CD4-positive, CD25-positive, alpha-beta regulatory T cell (primary cell): Measurements from ENCODE around the gene PAK6. TPM values are rescaled to one million over a fixed set of nuclear protein-coding genes. Genes with fewer than 3 reads are reported as not detected.

Source experiments
- ATAC-seq, 2 donors: fragments of 150-1000 bp; cut with Tn5 transposase; one replicate each; pipeline ENCODE4 v1.10.0; 2021; ENCODE audit warnings: low read depth in 2 of 2, moderate number of reproducible peaks in 2 of 2, moderate library complexity in 1 of 2
- DNase-seq, 3 donors: peaks; one replicate each; pipeline versions ENCODE4 v3.0.0 to v3.0.0-alpha.2; 2012 to 2022; ENCODE audit warnings: mixed read lengths in 1 of 3
- H3K27ac ChIP-seq: one replicate; pipeline ENCODE4 v1.7.0; 2013; ENCODE audit warnings: mild to moderate bottlenecking, low read length; ENCODE audit not compliant: insufficient read depth, poor library complexity, severe bottlenecking
- H3K27me3 ChIP-seq: one replicate; pipeline ENCODE4 v1.7.0; 2013; ENCODE audit warnings: low read length; ENCODE audit not compliant: control insufficient read depth, insufficient read depth
- H3K36me3 ChIP-seq: one replicate; pipeline ENCODE4 v1.7.0; 2013; ENCODE audit warnings: mild to moderate bottlenecking, low read length, moderate library complexity; ENCODE audit not compliant: control insufficient read depth, insufficient read depth
- H3K4me1 ChIP-seq: 2 replicates; pipeline ENCODE4 v1.7.0; 2013; ENCODE audit warnings: mild to moderate bottlenecking, low read length; ENCODE audit not compliant: insufficient read depth, control insufficient read depth, poor library complexity, severe bottlenecking
- H3K4me3 ChIP-seq: one replicate; pipeline ENCODE4 v1.7.0; 2013; ENCODE audit warnings: low read depth, mild to moderate bottlenecking, low read length, moderate library complexity
- H3K9me3 ChIP-seq, 2 experiments: 1 replicate in 1 of 2; 2 replicates in 1 of 2; pipeline ENCODE4 v1.7.0; 2013; ENCODE audit warnings: low read length in 2 of 2, mild to moderate bottlenecking in 1 of 2, moderate library complexity in 1 of 2; ENCODE audit not compliant: control insufficient read depth in 2 of 2
- H3K27ac Mint-ChIP-seq, 3 donors: one replicate each; pipeline ENCODE4 v1.8.0; 2020 to 2022; ENCODE audit warnings: mild to moderate bottlenecking in 3 of 3, mixed read lengths in 3 of 3, moderate library complexity in 2 of 3
- H3K27me3 Mint-ChIP-seq: one replicate; pipeline ENCODE4 v1.8.0; 2022; ENCODE audit warnings: mild to moderate bottlenecking, mixed read lengths
- H3K36me3 Mint-ChIP-seq: one replicate; pipeline ENCODE4 v1.8.0; 2020; ENCODE audit warnings: mixed read lengths
- H3K4me1 Mint-ChIP-seq, 4 donors: one replicate each; pipeline ENCODE4 v1.8.0; 2020 to 2022; ENCODE audit warnings: mixed read lengths in 4 of 4, mild to moderate bottlenecking in 1 of 4
- H3K4me3 Mint-ChIP-seq, 4 donors: one replicate each; pipeline ENCODE4 v1.8.0; 2020 to 2022; ENCODE audit warnings: mild to moderate bottlenecking in 4 of 4, mixed read lengths in 4 of 4, moderate library complexity in 3 of 4
- H3K9me3 Mint-ChIP-seq, 7 donors: one replicate each; pipeline ENCODE4 v1.8.0; 2020 to 2022; ENCODE audit warnings: mixed read lengths in 7 of 7, mild to moderate bottlenecking in 3 of 7, moderate library complexity in 2 of 7
- polyA plus RNA-seq, 4 donors: library from polyadenylated mRNA; unstranded; fragments of 300-500 nt; fragmentation: Illumina TruSeq; gene quantifications; one replicate each; pipeline ENCODE4 v1.2.3, GENCODE V29; 2021
- total RNA-seq: library from RNA; stranded (reverse); gene quantifications from one replicate; pipeline ENCODE4 v1.2.3, GENCODE V29; 2022

Gene PAK6
- total and polyA plus RNA-seq, 5 donors from 2014 or later: not detected

GRCh38 chr15:40254452-40254851 lies 15.6 kb downstream of the PAK6 start:
- peak overlapping the region in 1 of 3 donors; percentile 6 for H3K27ac Mint-ChIP-seq

GRCh38 chr15:40255033-40255432 lies 16.2 kb downstream of the PAK6 start:
- Histone ChIP-seq H3K4me1 (peaks cover 16% of the 10 kb centered on the region), H3K27ac (no peak overlapping the region), H3K4me3 (no peak overlapping the region), H3K9me3 (no peaks in the 10 kb centered on the region), H3K27me3 (peaks cover 10% of the 10 kb centered on the region), H3K36me3 (no peaks in the 10 kb centered on the region)
- H3K27me3 Mint-ChIP-seq: peaks cover 52% of the 10 kb centered on the region
- H3K9me3 Mint-ChIP-seq: no peaks in the 10 kb centered on the region
- peaks cover 0 to 9% (median 4%) of the 10 kb centered on the region in 4 donors for H3K4me1 Mint-ChIP-seq
- H3K4me3 Mint-ChIP-seq: peak overlapping the region in 1 of 4 donors; percentile 9
- no peak for DNase-seq
- H3K27ac Mint-ChIP-seq: no peak overlapping the region
- H3K36me3 Mint-ChIP-seq: no peaks in the 10 kb centered on the region
- no peak for ATAC-seq

More at GRCh38 chr15:40254452-40254851, 15.6 kb downstream of the PAK6 start:
- Mint-ChIP-seq H3K4me1 (peaks cover 0 to 9% (median 4%) of the 10 kb centered on the region in 4 donors), H3K27me3 (peaks cover 56% of the 10 kb centered on the region), H3K9me3 (no peaks in the 10 kb centered on the region), H3K4me3 (peak overlapping the region in 3 of 4 donors; percentile 9 to 66 (median 32)), H3K36me3 (no peaks in the 10 kb centered on the region)
- no peaks in the 10 kb centered on the region for H3K36me3 ChIP-seq
- ATAC-seq: no peak
- no peaks in the 10 kb centered on the region for H3K9me3 ChIP-seq
- H3K27ac ChIP-seq: no peak overlapping the region
- no peak for DNase-seq
- no peak overlapping the region for H3K4me3 ChIP-seq
- peaks cover 16% of the 10 kb centered on the region for H3K4me1 ChIP-seq
- H3K27me3 ChIP-seq: peaks cover 10% of the 10 kb centered on the region

GRCh38 chr15:40256638-40257235 lies 17.9 kb downstream of the PAK6 start:
- no peak overlapping the region for H3K27ac ChIP-seq
- ATAC-seq: peak in 1 of 2 donors; percentile 36

GRCh38 chr15:40257656-40258450 lies 19.0 kb downstream of the PAK6 start:
- Mint-ChIP-seq H3K27me3 (peaks cover 33% of the 10 kb centered on the region), H3K4me1 (peaks cover 0 to 9% (median 0%) of the 10 kb centered on the region in 4 donors), H3K27ac (no peak overlapping the region), H3K9me3 (no peaks in the 10 kb centered on the region), H3K4me3 (no peak overlapping the region), H3K36me3 (no peaks in the 10 kb centered on the region)
- Histone ChIP-seq H3K4me3 (no peak overlapping the region), H3K27ac (no peak overlapping the region), H3K4me1 (peaks cover 6% of the 10 kb centered on the region), H3K9me3 (no peaks in the 10 kb centered on the region), H3K27me3 (peaks cover 6% of the 10 kb centered on the region), H3K36me3 (no peaks in the 10 kb centered on the region)
- ATAC-seq: no peak
- no peak for DNase-seq

More at GRCh38 chr15:40256638-40257235, 17.9 kb downstream of the PAK6 start:
- Histone ChIP-seq H3K4me1 (peaks cover 16% of the 10 kb centered on the region), H3K27me3 (peaks cover 6% of the 10 kb centered on the region), H3K4me3 (no peak overlapping the region), H3K36me3 (no peaks in the 10 kb centered on the region), H3K9me3 (no peaks in the 10 kb centered on the region)
- Mint-ChIP-seq H3K36me3 (no peaks in the 10 kb centered on the region), H3K9me3 (no peaks in the 10 kb centered on the region), H3K27me3 (peaks cover 35% of the 10 kb centered on the region), H3K4me3 (no peak overlapping the region), H3K27ac (no peak overlapping the region), H3K4me1 (peaks cover 0 to 9% (median 0%) of the 10 kb centered on the region in 4 donors)
- DNase-seq: no peak

- Mint-ChIP-seq H3K27me3 (peaks cover 30% of the 10 kb centered on the region), H3K4me3 (no peak overlapping the region), H3K36me3 (no peaks in the 10 kb centered on the region), H3K27ac (no peak overlapping the region), H3K9me3 (no peaks in the 10 kb centered on the region), H3K4me1 (peaks cover 0 to 4% (median 0%) of the 10 kb centered on the region in 4 donors)
- Histone ChIP-seq H3K4me3 (no peak overlapping the region), H3K36me3 (no peaks in the 10 kb centered on the region), H3K27me3 (peaks cover 5% of the 10 kb centered on the region), H3K4me1 (no peaks in the 10 kb centered on the region), H3K27ac (no peak overlapping the region), H3K9me3 (no peaks in the 10 kb centered on the region)
- ATAC-seq: no peak
- no peak for DNase-seq
Measured at GRCh38 chr15:40258544-40258943, 19.7 kb downstream of the PAK6 start.

GRCh38 chr15:40259021-40259420 lies 20.2 kb downstream of the PAK6 start:
- no peaks in the 10 kb centered on the region for H3K36me3 ChIP-seq
- H3K4me1 ChIP-seq: no peaks in the 10 kb centered on the region
- H3K4me3 Mint-ChIP-seq: no peak overlapping the region

GRCh38 chr15:40263024-40263754 lies 24.3 kb downstream of the PAK6 start:
- Histone ChIP-seq H3K4me3 (no peak overlapping the region), H3K4me1 (no peaks in the 10 kb centered on the region), H3K27ac (no peak overlapping the region), H3K36me3 (no peaks in the 10 kb centered on the region), H3K27me3 (no peaks in the 10 kb centered on the region), H3K9me3 (no peaks in the 10 kb centered on the region)
- Mint-ChIP-seq H3K27me3 (peaks cover 6% of the 10 kb centered on the region), H3K9me3 (no peaks in the 10 kb centered on the region), H3K36me3 (no peaks in the 10 kb centered on the region), H3K4me1 (no peaks in the 10 kb centered on the region), H3K4me3 (no peak overlapping the region), H3K27ac (no peak overlapping the region)
- DNase-seq (no peak), ATAC-seq (no peak)

More at GRCh38 chr15:40259021-40259420, 20.2 kb downstream of the PAK6 start:
- Histone ChIP-seq H3K27ac (no peak overlapping the region), H3K27me3 (peaks cover 4% of the 10 kb centered on the region), H3K9me3 (no peaks in the 10 kb centered on the region), H3K4me3 (no peak overlapping the region)
- DNase-seq (no peak), ATAC-seq (no peak)
- H3K27ac Mint-ChIP-seq: no peak overlapping the region
- peaks cover 25% of the 10 kb centered on the region for H3K27me3 Mint-ChIP-seq
- peaks cover 0 to under 1% (median 0%) of the 10 kb centered on the region in 4 donors for H3K4me1 Mint-ChIP-seq
- H3K36me3 Mint-ChIP-seq: no peaks in the 10 kb centered on the region
- H3K9me3 Mint-ChIP-seq: no peaks in the 10 kb centered on the region
